COR-L47 (cell line): ENCODE data around the gene HGFAC.
A peak's percentile ranks its signal among the peaks of the same experiment; 100 is the strongest.

Source experiments
- DNase-seq: peaks from one replicate; lab custom pipeline; 2025; lab: John Stamatoyannopoulos, UW

Gene HGFAC

DNA sequence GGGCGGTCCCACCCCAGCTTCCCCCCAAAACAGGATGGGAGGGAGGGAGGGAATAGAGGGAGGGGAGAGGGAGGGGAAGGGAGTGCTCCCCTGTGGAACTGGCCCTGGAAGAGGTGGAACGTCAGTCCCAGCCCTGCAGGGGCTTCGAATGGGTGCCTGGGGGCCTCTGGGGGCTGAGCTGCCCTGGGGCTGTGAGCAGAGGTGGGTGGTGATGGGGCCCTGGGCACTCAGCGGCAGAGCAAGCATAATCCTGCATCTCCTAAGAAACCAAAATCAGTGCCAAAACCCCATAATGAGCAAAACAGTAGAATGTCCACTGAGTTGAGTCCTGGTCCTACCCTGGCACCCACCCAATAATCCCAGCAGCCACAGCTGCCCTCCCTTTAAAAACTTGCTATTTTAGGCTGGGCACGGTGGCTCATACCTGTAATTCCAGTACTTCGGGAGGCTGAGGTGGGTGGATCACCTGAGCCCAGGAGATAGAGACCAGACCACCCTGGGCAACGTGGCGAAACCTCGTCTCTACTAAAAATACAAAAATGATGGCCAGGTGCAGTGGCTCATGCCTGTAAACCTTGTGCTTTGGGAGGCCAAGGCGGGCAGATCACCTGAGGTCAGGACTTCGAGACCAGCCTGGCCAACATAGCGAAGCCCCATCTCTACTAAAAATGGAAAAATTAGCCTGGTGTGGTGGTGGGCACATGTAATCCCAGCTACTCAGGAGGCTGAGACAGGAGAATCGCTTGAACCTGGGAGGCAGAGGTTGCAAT is 32.4 kb downstream of the HGFAC start:
- DNase-seq = no peak

DNA sequence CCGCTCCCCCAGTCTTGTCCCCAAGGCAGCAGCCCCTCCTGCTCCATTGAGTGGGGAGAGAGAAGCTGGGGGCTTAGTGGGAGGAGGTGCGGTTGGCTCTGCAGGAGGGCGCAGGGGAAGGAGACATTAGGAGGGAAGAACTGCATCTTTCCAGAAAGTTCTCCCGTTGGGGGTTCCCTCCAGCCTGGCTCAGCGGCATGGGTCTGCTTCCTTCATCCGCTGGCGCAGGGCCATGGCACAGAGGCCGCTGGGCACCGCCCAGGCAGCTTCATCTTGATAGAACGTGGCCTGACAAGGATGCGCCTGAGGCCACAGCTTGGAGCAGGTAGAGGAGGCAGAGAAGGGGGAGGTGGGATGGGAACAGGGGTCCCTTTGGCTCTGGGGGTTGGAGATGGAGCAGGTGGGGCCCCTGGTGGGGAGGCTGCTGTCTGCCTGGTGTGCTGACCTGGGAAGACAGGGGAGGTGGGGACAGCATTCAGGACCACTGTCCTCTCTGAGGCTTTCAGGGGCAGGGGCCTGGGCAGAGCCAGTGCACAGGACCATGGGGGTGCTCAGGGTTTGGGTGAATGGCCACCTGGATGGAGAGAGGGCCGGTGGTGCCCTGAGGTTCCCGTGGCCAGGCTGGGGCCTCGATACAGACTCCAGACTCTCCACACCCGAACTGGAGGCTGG is 33.4 kb downstream of the HGFAC start:
- no peak for DNase-seq

DNA sequence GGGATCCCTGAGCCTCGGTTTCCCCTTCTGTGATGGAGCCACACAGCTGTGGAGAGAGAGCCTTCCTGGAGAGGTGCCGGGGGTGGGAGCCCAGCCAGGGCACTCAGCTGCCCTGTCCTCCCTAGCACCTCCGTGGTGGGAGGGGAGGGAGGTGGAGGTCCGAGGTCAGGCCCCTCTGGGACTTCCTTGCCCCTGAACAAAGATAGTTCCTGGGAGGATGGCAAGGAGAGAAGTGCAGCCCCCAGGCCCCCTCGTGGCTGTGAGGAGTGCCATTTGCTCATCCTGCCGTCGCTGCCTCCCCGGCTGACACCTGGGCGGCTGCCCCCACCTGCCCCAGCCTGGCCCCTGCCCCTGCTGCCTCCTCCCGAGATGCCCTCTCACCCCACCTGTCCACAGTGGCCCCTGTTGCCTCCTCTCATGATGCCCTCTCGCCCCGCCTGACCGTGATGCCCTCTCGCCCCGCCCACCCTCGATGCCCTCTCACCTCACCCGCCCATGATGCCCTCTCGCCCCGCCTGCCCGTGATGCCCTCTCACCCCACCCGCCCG is 34.0 kb downstream of the HGFAC start:
- no peak for DNase-seq

DNA sequence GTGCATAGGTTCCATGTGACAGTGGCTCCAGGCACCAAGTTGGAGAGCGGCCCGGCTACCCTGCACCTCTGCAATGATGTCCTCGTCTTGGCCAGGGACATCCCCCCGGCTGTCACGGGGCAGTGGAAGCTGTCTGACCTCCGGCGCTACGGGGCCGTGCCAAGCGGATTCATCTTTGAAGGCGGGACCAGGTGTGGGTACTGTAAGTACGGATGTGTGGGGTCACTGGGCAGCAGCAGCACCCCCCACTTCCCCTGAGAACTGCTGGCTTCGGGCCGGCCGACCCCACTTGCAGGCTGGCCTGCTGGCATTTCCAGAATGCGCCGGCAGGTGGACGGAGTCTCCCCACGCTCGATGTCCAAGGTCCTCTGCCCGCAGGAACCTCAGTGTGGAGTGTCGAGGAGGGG is 34.6 kb downstream of the HGFAC start:
- DNase-seq = no peak

DNA sequence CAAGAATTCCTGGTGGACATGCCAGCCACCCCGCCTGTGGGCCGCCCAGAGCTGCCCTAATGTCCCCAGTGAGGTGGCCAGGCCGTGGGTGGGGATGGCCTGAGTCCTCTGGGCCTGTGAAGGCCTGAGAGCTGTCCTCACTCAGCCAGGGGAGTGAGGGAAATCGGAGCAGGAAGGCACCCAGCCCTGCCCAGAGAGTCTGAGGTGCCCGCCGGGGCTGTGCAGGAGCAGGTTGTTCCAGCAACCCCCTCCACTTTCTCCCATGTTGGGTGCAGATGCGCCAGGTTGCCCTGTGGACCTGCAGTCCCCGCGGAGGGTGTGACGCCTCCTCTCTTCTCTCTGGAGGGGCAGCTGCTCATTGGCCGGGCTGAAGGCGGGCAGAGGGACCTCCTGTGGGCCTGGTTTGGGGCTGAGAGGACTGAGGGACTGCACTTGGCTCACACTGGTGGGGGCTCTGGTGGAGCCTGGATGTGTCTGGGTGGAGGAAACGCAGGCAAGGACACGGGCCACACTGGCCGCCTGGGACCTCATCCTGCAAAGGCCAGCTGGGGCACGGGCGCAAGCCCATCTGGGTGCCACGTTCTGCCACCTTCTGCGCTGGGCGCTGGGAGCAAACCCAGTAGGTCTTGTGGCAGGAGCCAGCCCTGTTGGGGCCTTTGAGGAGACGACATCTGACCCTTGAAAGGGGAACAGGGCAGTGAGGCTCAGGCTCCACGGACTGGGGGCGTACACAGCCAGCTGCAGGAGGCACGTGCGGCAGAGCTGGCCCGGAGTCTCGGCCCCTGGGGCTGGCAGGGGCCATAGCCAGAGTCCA is 35.4 kb downstream of the HGFAC start:
- DNase-seq = no peak

DNA sequence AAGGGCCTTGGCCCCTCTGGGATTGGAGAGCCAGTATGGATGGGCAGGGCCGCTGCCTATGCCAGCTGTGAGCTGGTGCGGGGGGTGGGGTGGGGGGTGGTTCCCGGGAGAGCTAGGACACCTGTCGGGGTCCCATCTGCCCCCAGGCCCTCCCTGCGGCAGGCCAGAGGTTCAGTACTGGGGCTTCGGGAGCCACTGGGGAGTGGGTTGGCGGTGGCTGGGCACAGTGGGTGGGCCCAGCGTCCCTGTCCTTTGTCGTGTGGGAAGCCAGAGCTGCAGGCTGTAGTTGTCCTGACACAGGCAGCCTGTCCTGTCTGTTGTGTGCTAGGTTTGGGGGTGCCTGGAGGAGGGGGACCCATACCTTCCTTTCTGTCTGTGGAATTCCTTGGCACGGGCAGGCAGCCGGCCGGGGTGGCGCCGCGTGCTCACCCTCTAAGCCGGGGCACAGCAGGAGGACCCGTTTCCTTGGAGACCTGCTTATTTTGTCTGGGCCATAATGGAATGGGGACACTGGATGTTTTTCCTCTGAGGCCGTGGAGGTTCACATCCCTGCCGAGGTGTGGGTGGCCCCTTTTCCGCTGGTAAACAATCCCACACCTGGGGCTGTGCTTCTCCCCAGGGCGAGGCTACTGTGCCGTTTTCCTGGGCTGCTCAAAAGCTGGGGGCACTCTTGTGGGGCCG is 36.1 kb downstream of the HGFAC start:
- DNase-seq = peak; percentile 66

DNA sequence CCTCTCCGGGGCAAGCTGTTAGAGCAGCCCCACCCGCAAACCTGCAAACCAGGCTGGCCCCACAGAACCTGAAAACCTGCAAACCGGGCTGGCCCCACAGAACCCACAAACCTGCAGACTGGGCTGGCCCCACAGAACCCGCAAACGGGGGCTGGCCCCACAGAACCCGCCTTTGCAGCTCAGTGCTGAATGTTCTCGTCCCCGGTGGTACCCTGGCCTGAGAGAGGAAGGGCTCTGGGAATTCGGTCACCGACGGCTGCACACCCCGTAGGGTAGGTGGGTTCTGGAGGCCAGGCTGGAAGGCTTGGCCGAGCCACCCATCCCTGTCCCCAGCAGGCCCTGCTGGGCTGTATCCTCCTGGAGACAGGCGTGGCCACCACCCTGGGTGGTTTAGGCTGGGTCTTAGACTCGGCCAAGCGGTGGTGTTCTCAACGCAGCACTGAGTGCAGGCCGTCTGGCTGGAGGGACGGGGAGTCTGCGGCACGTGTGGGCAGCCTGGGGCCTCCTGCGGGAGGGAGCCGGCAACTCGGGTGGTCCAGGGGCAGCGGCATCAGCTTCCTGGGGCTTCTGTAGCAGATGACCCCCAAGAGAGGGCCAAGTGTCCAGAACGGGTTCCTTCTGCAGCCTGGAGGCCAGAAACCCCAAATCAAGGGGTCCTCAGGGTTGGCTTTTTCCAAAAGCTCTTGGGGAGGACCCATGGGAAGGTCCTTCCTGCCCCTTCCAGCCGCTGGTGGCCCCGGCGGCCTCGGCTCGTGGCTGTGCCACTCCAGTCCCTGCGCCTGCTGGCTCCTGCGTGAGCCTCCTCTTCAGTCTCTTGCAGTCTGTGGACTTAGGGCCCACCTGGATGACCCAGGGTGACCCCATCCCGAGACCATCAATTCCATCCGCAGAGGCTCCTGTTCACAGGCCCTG is 36.9 kb downstream of the HGFAC start:
- DNase-seq = no peak

DNA sequence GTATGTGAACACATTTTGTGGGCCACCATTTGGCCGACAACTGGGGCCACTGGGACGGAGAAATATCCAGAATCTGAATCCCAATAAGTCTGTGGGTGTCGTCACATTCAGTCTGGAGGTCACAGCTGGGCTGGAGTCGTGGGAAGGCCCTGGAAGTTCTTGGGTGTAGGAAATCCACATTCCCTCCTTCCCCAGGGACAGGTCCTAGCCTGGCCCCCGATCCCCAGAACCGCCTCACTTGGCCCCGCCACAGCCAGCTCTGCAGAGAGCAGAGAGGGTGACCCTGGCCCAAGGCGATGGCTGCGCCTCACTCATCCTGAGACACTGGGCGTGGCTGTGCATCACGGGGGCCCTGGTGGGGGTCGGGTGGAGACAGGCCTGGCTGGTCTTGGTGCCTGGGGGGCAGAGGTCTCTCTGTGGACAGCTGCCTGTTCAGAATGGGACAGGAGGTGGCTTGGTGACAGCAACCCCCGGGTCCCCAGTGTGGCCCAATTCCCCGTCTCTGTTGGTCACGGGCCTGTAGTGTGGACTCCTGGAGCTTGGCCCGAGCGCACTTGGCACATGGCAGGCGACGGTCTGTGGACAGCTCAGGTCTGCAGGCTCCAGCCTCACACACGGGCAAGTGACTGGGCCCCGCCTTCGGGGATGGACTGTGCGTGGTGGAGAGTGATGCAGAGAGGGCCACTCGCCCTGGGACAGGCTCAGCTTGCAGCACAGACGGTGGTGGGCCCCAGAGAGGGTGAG is 37.8 kb downstream of the HGFAC start:
- no peak for DNase-seq

DNA sequence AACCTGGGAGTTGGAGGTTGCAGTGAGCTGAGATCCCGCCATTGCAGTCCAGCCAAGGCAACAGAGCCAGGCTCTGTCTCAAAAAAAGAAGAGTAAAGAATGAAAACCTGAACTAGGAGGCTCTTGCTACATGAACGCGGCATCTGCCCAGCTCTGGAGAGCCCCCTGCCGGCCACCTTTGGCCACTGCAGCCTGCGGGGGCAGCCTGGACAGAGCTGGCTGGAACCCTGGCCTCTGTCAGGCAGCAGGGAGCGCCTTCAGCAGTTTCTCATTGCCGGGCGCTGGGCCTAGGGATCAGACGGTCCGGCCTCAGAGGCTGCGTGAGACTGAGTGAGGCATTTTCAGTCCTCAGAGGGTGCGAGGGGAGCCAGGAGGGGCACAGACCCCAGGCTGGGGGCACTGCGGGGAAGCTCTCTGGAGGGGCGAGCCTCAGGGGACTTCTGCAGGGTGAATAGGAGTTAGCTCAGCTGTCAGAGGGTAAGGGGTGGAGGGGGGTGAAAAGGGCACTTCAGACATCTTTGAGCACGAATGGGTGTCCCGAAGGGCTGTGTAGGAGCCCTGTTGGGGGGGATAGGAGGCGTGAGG is 38.9 kb downstream of the HGFAC start:
- peak; percentile 71 for DNase-seq

DNA sequence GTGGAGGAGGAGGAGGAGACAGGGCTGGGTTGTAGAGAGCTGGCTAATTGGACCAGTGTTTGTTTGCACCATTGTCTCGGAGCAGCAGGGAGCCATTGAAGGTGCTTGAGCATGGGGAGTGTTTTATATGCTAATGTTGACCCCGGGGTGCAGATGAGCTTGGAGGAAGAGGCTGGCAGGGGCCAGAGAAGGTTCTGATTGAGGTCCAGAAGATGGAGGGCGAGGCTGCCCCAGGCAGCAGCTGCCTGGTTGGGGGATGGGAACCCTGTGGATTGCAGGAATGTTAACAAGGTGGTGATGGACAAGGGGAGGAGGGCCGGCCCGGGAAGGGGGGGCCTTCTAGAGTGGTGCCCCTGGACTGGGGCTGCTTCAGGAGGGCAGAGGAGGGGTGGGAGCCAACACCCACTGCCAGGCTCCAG is 39.4 kb downstream of the HGFAC start:
- peak; percentile 87 for DNase-seq

DNA sequence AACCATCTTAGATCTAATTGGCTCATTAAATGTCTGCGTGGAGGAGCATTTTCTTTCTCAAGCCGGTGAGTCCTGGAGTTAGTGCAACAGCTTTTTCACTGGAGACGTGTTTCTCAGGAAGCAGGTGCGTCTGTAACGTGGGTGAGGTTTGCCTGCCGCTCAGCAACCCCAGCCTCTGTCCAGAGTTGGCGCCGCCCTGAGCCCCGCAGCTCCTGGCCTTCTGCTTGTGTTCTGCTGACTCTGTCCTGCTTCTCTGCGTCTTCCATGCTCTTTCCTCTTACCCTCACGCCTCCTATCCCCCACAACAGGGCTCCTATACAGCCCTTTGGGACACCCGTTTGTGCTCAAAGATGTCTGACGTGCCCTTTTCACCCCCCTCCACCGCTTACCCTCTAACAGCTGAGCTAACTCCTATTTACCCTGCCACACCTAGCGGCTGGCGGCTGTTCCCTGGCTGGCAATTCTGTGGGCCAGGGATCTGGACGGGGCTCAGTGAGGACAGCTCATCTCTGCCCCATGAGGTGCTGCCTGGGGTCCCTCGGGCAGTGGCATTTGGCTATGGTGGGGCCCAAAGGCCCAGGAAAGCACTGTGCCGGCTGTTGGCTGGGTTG is 40.1 kb downstream of the HGFAC start:
- DNase-seq = peak; percentile 29

DNA sequence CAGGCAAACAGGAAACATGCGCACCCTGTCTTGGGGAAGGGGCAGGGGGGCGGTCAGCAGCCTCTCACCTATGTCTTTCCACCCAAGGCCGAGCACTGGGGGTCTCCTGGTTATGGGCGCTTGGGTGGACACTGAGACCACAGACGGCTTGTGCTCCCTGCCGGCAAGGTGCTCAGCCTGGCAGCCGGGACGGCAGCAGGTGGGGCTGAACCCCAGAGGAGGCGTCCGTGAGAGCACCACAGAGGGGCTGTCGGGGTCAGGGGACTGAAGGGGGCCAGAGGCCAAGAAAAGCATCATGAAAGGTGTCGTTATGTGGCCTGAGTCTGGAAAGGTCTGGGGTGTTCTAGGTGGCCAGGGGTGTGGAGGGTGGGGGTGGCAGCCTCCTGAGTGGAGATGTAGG is 40.9 kb downstream of the HGFAC start:
- DNase-seq = no peak

DNA sequence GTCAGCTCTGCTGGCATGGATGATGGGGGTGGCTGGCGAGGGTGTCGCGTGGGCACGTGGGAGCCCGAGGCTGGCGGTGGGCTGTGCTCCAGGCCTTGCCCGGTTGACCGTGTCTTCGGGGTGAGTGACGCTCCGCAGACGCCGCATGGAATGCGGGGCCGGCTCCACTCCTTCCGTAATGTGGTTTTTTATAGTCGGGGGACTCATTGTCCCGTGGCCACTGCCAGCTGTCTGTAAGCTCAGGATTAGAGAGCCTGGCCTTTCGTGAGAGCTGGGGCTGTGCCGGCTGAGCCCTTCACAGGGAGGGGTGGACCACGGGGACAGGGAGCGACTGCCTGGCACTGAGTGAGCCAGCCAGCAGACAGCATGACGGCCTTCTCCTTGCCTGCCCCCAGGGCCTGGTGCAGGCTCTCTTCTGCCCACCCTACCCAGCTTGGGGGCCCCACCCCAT is 41.7 kb downstream of the HGFAC start:
- DNase-seq = no peak

DNA sequence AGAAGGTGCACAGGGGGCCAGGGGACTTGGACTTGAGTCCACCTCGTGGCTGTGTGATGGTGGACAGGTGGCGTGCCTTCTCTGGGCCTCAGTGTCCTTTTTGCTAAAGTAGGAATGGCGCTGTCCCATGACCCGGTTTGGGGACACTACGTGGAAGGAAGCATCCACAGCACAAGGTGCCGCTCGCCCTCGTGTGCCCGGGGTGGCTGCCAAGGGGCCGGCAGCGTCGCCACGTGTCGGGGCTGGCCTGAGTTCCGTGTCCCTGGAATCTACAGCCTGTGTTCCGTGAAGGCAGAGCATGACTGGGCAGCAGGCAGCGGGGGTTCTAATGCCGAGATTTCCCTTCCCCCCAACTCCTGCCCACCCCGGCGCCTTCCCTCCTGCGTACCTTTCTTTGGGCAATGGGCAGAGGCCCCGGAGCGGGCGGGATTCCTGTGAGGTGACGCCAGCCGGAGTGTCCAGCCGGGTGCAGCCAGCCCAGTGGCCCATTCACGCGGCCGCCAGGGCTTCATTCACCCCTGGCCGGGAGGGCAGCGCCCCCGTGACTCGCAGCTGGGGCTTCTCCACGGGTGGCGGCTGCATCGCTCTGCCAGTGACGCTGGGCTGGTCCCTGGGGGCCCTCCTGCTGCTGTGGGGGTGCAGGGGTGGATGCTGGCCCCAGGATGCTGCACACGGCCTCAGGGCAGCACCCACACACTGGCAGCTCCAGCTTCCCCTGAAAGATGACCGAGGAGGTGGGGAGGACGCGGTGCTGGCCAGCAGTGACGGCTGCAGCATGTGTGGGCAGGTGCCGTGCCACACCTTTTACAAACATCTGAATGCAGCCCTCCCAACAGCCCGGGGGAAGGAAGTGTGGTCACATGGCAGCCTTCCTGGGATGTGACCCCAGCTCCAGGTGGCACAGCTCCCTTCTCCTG is 42.5 kb downstream of the HGFAC start:
- peak; percentile 83 for DNase-seq

DNA sequence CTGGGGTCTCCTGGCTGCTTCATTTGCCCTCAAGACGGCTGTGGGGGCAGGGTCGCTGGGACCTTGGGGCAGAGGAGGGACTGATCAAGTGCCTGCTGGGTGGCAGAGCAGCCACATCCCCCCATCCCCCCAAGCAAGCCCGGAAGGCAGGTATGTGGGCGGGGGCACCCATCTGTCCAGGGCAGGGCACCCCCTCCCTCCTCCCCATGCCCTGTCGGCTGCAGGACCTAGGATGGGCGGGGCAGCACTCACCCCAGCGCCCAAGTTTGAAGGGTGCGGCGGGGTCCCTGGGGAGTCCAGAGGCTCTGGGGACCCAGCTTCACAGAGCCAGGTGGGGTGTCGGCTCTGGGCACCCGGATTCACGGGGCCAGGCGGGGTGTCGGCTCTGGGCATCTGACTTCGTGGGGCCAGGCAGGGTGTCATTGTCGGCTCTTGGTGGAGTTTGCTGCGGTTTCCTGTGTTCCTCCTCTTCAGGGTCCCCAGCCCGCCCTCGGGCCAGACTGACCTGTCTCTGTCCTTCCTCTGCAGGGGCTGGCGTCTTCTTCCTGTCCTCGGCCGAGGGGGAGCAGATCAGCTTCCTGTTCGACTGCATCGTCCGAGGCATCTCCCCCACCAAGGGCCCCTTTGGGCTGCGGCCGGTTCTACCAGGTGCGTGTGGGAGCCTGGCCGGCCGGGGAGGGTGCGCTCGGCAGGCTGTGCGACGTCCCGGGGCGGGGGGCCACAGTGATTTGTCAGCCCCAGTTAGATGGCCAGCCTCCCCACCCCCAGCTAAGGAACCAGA is 43.4 kb downstream of the HGFAC start:
- DNase-seq = no peak

DNA sequence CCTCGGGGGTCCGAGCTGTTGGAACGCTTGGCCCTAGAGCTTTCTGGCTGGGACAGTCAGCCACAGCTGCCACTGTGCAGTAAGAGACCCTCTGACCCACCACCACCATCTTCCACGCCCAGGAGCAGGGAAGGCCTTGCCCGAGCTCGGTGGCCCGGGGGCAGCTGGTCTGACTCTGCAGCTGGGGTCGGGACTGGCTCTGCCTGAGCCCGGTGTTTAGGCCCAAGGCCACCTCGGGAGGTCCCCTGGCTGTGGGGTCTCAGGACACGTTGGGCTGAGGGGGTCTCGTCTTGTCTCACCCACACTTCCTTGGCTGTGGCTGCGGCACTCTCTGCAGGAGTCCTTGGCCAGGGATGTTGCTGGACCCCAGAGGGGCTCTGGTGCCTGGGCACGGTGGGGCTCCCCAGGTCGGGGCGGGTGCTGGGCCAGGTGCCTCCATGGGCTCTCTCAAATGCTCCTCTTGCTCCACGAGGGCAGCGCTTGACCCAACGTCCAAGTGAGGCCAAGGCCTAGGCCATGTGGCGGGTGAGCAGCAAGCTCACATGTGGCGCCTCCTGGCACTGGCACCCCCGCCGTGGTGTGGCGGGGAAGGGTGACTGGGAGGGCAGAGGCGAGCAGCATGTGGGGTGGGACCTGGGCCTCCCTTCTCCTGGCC is 44.2 kb downstream of the HGFAC start:
- no peak for DNase-seq
